ENCODE data around the gene OR6B1.
"Not testable (repeated sequence)": the region's sequence is repeated elsewhere in the genome, so short reads cannot be mapped to it uniquely, and the experiment has no call there.

Gene OR6B1

GRCh38 chr7:144006029-144006691 lies 6.0 kb downstream of the OR6B1 start:
- no peak for DNase-seq (ENCODE audit: low spot score)

GRCh38 chr7:144006692-144007042 lies 6.5 kb downstream of the OR6B1 start:
- no peak for DNase-seq (ENCODE audit: low spot score)

- no peak for DNase-seq (ENCODE audit: low spot score)
Measured at GRCh38 chr7:144009361-144009760, 9.2 kb downstream of the OR6B1 start.

- not testable (repeated sequence) for DNase-seq (ENCODE audit: low spot score)
Measured at GRCh38 chr7:144010061-144010460, 9.9 kb downstream of the OR6B1 start.

GRCh38 chr7:144010821-144011220 lies 10.7 kb downstream of the OR6B1 start:
- not testable (repeated sequence) for DNase-seq (ENCODE audit: low spot score)

GRCh38 chr7:144011458-144012230 lies 11.5 kb downstream of the OR6B1 start:
- DNase-seq (ENCODE audit: low spot score): no peak

GRCh38 chr7:144018065-144018464 lies 17.9 kb downstream of the OR6B1 start:
- no peak for DNase-seq (ENCODE audit: low spot score)

- no peak for DNase-seq (ENCODE audit: low spot score)
Measured at GRCh38 chr7:144019457-144019856, 19.3 kb downstream of the OR6B1 start.

GRCh38 chr7:144020340-144020739 lies 20.2 kb downstream of the OR6B1 start:
- DNase-seq (ENCODE audit: low spot score): no peak

GRCh38 chr7:144022169-144022568 lies 22.0 kb downstream of the OR6B1 start:
- no peak for DNase-seq (ENCODE audit: low spot score)

- DNase-seq (ENCODE audit: low spot score): no peak
Measured at GRCh38 chr7:144023171-144023827, 23.2 kb downstream of the OR6B1 start.

GRCh38 chr7:144024213-144024612 lies 24.1 kb downstream of the OR6B1 start:
- no peak for DNase-seq (ENCODE audit: low spot score)

GRCh38 chr7:144026203-144026883 lies 26.2 kb downstream of the OR6B1 start:
- DNase-seq (ENCODE audit: low spot score): no peak

- DNase-seq (ENCODE audit: low spot score): no peak
Measured at GRCh38 chr7:144027070-144027469, 26.9 kb downstream of the OR6B1 start.

GRCh38 chr7:144027974-144028373 lies 27.9 kb downstream of the OR6B1 start:
- no peak for DNase-seq (ENCODE audit: low spot score)

- no peak for DNase-seq (ENCODE audit: low spot score)
Measured at GRCh38 chr7:144028547-144028946, 28.4 kb downstream of the OR6B1 start.

- DNase-seq (ENCODE audit: low spot score): no peak
Measured at GRCh38 chr7:144032516-144032915, 32.4 kb downstream of the OR6B1 start.

GRCh38 chr7:144032985-144033709 lies 33.0 kb downstream of the OR6B1 start:
- no peak for DNase-seq (ENCODE audit: low spot score)

- no peak for DNase-seq (ENCODE audit: low spot score)
Measured at GRCh38 chr7:144035385-144035784, 35.3 kb downstream of the OR6B1 start.

- DNase-seq (ENCODE audit: low spot score): no peak
Measured at GRCh38 chr7:144036302-144036885, 36.3 kb downstream of the OR6B1 start.

GRCh38 chr7:144037414-144038035 lies 37.4 kb downstream of the OR6B1 start:
- DNase-seq (ENCODE audit: low spot score): no peak

Data from D341Med (cell line).